ENCODE data around the gene TCAF2.
"Not testable (repeated sequence)": the region's sequence is repeated elsewhere in the genome, so short reads cannot be mapped to it uniquely, and the experiment has no call there.

TCAF2 gene

DNA sequence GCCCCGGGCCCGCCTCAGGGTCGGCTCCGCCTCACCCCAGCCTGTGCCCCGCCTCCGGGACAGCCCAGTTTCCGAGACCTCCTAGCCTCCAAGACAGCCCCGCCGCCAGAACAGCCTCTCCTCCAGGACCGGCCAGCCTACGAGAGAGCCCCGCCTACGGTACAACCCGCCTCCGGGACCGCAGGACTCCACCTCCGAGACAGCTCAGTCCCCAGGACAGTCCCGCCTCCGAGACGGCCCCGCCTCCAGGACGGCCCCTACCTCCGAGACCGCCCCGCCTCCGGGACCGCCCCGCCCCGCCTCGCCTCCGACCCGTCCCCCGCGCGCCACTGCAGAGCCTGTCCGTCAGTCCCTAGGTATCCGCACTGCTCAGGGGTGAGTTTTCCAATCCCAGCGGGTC is at the start of gene TCAF2:
Gene TCAF2 (plus strand): TSS at position 329 of the 400 bp plus-strand sequence.
- not testable (repeated sequence) for H3K27me3 ChIP-seq (ENCODE audit: insufficient read depth, low read length); H3K4me3 ChIP-seq (ENCODE audit: low read depth, low read length); H3K36me3 ChIP-seq (ENCODE audit: insufficient read depth, low read length); H2AFZ ChIP-seq (ENCODE audit: low read length, unreplicated experiment); H3K4me1 ChIP-seq (ENCODE audit: control insufficient read depth, insufficient read depth, low read length, unreplicated experiment); H3K27ac ChIP-seq (ENCODE audit: low read depth, low read length); H3K79me2 ChIP-seq (ENCODE audit: control insufficient read depth, insufficient read depth, low read length, unreplicated experiment)

DNA sequence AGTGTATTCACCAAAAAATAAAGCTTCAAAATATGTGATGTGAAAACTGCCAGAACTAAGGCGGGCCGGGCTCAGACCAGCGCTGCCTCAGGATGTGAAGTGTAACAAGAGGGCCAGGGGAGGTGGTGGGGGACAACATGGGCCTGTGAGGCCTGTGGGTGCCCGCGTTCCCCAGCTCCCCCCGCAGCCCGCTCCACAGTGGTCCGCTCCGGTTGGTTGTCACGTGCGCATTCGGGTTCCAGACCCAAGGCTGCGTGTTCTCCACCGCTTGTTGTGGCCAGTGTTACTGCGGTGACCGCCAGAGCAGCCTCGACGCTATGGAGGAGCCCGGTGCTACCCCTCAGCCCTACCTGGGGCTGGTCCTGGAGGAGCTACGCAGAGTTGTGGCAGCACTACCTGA is 49.3 kb upstream of the TCAF2 start, which contains the start of gene CTAGE15:
Gene CTAGE15 (plus strand): TSS at position 301 of the 400 bp plus-strand sequence. CDS start 17 bp downstream, at position 318.
- not testable (repeated sequence) for H3K79me2 ChIP-seq (ENCODE audit: control insufficient read depth, insufficient read depth, low read length, unreplicated experiment)

DNA sequence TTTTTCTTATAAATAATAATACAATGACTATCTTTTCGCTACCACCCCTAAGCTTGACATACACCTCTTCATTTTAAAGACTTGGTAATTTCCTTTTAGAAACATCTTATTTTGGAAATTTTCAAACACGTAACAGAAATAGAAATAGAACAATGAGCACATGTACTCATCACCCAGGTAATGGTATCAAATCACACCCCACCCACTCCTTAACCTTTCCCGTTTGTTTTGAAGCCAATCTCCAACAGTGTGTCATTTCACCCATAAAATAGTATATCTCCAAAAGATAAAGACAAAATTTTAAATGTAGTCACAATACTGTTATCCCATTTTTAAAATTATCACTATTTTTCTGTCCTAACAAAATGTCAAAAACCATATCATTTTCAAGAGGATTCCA is 32.6 kb upstream of the TCAF2 start:
- not testable (repeated sequence) for H3K27me3 ChIP-seq (ENCODE audit: insufficient read depth, low read length); H3K4me1 ChIP-seq (ENCODE audit: control insufficient read depth, insufficient read depth, low read length, unreplicated experiment); H3K79me2 ChIP-seq (ENCODE audit: control insufficient read depth, insufficient read depth, low read length, unreplicated experiment); H3K27ac ChIP-seq (ENCODE audit: low read depth, low read length); H3K4me3 ChIP-seq (ENCODE audit: low read depth, low read length); H3K36me3 ChIP-seq (ENCODE audit: insufficient read depth, low read length); H2AFZ ChIP-seq (ENCODE audit: low read length, unreplicated experiment)

More for the DNA sequence above, 49.3 kb upstream of the TCAF2 start, which contains the start of gene CTAGE15:
- H3K4me3 ChIP-seq (ENCODE audit: low read depth, low read length); H3K27ac ChIP-seq (ENCODE audit: low read depth, low read length); H2AFZ ChIP-seq (ENCODE audit: low read length, unreplicated experiment); H3K36me3 ChIP-seq (ENCODE audit: insufficient read depth, low read length); H3K27me3 ChIP-seq (ENCODE audit: insufficient read depth, low read length); H3K4me1 ChIP-seq (ENCODE audit: control insufficient read depth, insufficient read depth, low read length, unreplicated experiment): not testable (repeated sequence)

DNA sequence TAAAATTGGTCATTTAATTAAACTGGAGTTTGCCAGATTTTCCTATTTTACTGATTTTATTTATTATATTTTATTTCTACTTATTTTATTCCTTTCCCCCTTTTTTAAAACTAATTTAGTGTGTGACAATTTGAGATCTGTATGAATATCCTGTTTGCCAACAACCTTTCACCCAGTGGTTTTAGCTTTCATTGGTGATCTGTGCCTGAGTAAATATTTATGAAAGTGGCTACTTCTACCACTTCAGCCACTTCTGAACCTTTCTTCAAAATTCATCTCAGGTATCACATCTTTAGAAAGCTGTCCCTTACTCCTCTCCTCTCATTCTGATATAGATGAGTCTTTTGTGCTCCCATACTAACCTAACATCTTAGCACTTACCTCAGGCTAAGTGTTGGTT is 30.9 kb upstream of the TCAF2 start:
- H3K36me3 ChIP-seq (ENCODE audit: insufficient read depth, low read length); H3K4me1 ChIP-seq (ENCODE audit: control insufficient read depth, insufficient read depth, low read length, unreplicated experiment); H3K79me2 ChIP-seq (ENCODE audit: control insufficient read depth, insufficient read depth, low read length, unreplicated experiment); H3K27me3 ChIP-seq (ENCODE audit: insufficient read depth, low read length); H3K27ac ChIP-seq (ENCODE audit: low read depth, low read length); H3K4me3 ChIP-seq (ENCODE audit: low read depth, low read length); H2AFZ ChIP-seq (ENCODE audit: low read length, unreplicated experiment): not testable (repeated sequence)

DNA sequence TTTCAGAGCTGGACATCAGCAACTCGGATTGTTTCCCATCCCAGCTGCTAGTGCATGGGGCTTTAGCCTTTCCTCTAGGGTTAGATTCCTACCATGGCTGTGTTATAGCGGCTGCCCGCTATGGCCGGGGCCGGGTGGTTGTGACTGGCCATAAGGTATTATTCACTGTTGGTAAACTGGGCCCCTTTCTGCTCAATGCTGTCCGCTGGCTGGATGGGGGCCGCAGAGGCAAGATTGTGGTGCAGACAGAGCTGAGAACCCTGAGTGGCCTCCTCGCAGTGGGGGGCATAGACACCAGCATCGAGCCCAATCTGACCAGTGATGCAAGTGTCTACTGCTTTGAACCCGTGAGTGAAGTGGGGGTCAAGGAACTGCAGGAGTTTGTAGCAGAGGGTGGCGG is 22.7 kb upstream of the TCAF2 start:
- H3K4me3 ChIP-seq (ENCODE audit: low read depth, low read length); H2AFZ ChIP-seq (ENCODE audit: low read length, unreplicated experiment); H3K4me1 ChIP-seq (ENCODE audit: control insufficient read depth, insufficient read depth, low read length, unreplicated experiment); H3K36me3 ChIP-seq (ENCODE audit: insufficient read depth, low read length); H3K27me3 ChIP-seq (ENCODE audit: insufficient read depth, low read length); H3K79me2 ChIP-seq (ENCODE audit: control insufficient read depth, insufficient read depth, low read length, unreplicated experiment); H3K27ac ChIP-seq (ENCODE audit: low read depth, low read length): not testable (repeated sequence)

DNA sequence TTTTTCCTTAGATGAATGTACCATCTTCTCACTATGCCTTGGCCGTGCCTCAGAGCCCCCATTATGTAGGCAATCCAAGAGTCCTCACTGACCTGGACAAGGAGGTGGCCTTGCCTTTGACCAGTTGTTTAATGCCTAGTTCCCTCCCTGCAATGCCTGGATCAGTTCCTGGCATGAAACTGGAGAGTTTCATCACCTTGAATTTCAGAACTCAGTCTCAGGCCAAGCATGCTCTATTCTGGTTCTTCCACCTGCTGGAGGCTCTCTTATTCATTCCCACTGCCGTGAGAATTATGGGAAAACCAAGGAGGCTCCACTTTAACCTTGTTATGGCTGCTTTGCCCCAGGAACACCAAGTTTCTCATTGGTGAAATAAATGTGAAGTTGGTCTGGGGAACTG is 17.2 kb upstream of the TCAF2 start:
- H3K4me3 ChIP-seq (ENCODE audit: low read depth, low read length); H3K27me3 ChIP-seq (ENCODE audit: insufficient read depth, low read length); H3K36me3 ChIP-seq (ENCODE audit: insufficient read depth, low read length); H2AFZ ChIP-seq (ENCODE audit: low read length, unreplicated experiment); H3K4me1 ChIP-seq (ENCODE audit: control insufficient read depth, insufficient read depth, low read length, unreplicated experiment); H3K27ac ChIP-seq (ENCODE audit: low read depth, low read length); H3K79me2 ChIP-seq (ENCODE audit: control insufficient read depth, insufficient read depth, low read length, unreplicated experiment): not testable (repeated sequence)

DNA sequence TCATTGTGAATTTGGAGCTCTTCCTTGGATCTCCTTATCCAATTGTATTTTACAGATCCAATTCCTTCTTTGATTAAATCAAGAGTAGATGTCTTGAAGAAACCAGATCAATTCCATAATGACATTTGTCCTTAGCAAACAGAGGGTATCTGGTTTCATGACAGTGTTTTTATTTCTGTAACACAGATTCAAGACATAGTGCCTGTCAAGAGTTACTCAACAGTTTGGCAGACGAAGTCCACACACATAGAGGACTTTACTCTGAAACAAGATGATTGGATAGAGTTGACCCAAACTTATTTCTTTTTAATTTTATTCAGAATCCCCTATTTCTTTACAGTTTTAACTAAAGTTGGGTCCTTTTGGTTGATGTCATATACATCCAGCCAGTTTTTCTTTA is 14.7 kb upstream of the TCAF2 start:
- not testable (repeated sequence) for H3K4me1 ChIP-seq (ENCODE audit: control insufficient read depth, insufficient read depth, low read length, unreplicated experiment); H3K36me3 ChIP-seq (ENCODE audit: insufficient read depth, low read length); H3K27ac ChIP-seq (ENCODE audit: low read depth, low read length); H3K79me2 ChIP-seq (ENCODE audit: control insufficient read depth, insufficient read depth, low read length, unreplicated experiment); H2AFZ ChIP-seq (ENCODE audit: low read length, unreplicated experiment); H3K4me3 ChIP-seq (ENCODE audit: low read depth, low read length); H3K27me3 ChIP-seq (ENCODE audit: insufficient read depth, low read length)

DNA sequence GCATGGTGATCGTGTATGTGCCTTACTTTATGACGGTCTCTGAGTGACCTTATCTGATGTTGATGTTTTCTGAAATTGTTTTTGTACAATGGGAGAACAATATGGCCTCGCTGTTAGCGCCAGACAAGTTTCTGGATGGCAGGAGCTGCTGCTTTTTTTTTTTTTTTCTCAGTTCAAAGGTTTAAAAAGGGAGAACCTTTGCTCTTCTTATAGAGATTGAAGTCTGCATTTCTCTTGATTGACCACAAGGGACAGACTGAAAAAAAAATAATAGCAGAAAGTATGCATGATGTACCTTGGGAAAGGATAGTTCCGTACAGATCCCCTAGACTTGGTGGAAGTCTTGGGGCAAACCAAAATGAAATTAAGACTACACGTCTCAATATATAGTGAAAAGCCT is 5.2 kb upstream of the TCAF2 start:
- H3K36me3 ChIP-seq (ENCODE audit: insufficient read depth, low read length); H3K4me1 ChIP-seq (ENCODE audit: control insufficient read depth, insufficient read depth, low read length, unreplicated experiment); H2AFZ ChIP-seq (ENCODE audit: low read length, unreplicated experiment); H3K79me2 ChIP-seq (ENCODE audit: control insufficient read depth, insufficient read depth, low read length, unreplicated experiment); H3K4me3 ChIP-seq (ENCODE audit: low read depth, low read length); H3K27ac ChIP-seq (ENCODE audit: low read depth, low read length); H3K27me3 ChIP-seq (ENCODE audit: insufficient read depth, low read length): not testable (repeated sequence)

DNA sequence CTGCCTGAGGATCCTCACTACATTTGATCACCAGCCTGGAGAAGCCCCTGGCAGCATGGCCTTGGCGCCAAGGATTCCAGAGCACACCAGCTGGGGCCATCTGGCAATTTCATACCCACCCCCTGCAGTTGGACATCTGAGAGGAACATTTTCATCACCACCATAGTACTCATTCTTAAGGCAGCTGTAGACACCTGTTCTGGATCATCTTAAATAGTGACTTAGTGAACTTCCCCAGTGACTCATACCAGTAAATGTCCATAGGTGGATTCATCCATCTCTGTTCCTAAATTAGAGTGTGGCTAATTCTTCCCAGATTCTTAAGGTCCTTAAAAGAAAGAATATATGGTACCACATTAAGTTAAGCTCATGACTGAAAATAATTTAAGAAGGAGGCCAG is 3.6 kb upstream of the TCAF2 start:
- H3K27ac ChIP-seq (ENCODE audit: low read depth, low read length); H3K4me3 ChIP-seq (ENCODE audit: low read depth, low read length); H3K36me3 ChIP-seq (ENCODE audit: insufficient read depth, low read length); H3K27me3 ChIP-seq (ENCODE audit: insufficient read depth, low read length); H3K79me2 ChIP-seq (ENCODE audit: control insufficient read depth, insufficient read depth, low read length, unreplicated experiment); H3K4me1 ChIP-seq (ENCODE audit: control insufficient read depth, insufficient read depth, low read length, unreplicated experiment); H2AFZ ChIP-seq (ENCODE audit: low read length, unreplicated experiment): not testable (repeated sequence)

DNA sequence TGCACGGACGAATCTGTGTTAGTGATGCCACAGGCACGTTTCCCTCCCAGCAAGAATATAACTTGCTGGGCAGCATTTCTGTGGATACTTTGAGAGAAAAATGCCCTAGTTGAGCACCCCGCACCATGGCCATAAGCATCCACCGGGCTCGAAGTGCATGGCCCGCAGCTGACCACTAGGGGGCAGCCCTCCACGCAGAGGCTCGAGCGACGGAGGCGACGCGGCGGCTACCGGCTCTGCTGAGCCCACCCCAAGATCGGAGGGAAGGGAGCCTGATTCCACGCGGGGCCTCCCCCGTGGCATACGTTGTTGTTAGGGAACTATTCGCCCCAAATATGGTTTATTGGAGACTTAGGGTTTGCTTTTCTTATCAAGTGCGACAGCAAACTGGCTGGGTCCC is 716 bp upstream of the TCAF2 start:
- H3K4me3 ChIP-seq (ENCODE audit: low read depth, low read length); H3K27ac ChIP-seq (ENCODE audit: low read depth, low read length); H3K79me2 ChIP-seq (ENCODE audit: control insufficient read depth, insufficient read depth, low read length, unreplicated experiment); H3K4me1 ChIP-seq (ENCODE audit: control insufficient read depth, insufficient read depth, low read length, unreplicated experiment); H3K36me3 ChIP-seq (ENCODE audit: insufficient read depth, low read length); H2AFZ ChIP-seq (ENCODE audit: low read length, unreplicated experiment); H3K27me3 ChIP-seq (ENCODE audit: insufficient read depth, low read length): not testable (repeated sequence)

DNA sequence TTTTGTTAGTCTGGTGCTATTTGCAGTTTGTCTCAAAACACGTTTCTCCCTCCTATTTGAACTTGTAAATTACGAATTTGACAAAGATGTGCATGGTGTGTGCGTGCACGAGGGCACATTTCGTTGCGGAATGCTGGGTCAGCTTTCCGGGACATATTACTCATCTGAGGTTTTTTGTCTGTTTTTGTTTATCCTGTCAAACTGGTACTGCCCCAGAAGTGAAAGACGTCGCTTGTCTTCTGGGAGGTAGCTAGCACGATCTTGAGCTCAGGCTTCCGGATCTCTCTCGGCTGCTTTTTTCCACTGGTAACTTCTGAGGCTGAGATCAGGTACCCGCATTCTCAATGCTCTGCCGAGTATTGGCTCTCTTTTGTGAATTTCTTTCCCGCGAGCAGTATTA is 401 bp downstream of the TCAF2 start:
- not testable (repeated sequence) for H3K79me2 ChIP-seq (ENCODE audit: control insufficient read depth, insufficient read depth, low read length, unreplicated experiment); H3K4me3 ChIP-seq (ENCODE audit: low read depth, low read length); H2AFZ ChIP-seq (ENCODE audit: low read length, unreplicated experiment); H3K36me3 ChIP-seq (ENCODE audit: insufficient read depth, low read length); H3K27ac ChIP-seq (ENCODE audit: low read depth, low read length); H3K4me1 ChIP-seq (ENCODE audit: control insufficient read depth, insufficient read depth, low read length, unreplicated experiment); H3K27me3 ChIP-seq (ENCODE audit: insufficient read depth, low read length)

DNA sequence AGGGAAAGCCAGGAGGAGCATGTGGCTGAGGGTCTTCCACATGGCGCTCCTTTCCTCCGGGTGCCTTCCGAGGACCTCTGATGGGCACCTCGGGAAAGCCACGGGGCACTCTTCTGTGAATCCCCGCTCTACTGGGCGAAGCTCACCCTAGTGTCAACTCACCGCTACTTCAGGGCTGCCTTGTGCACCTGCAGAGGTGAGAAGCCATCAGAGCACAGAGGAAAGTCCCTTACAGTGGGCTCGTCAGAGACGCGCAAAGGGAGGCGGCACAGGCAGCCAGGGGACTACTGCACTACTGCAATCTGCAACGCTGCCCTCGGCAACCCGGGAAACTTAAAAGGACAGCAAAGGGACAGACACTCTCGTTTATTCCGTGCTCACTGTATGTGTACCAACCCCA is 1.4 kb downstream of the TCAF2 start:
- H3K4me1 ChIP-seq (ENCODE audit: control insufficient read depth, insufficient read depth, low read length, unreplicated experiment); H3K27me3 ChIP-seq (ENCODE audit: insufficient read depth, low read length); H3K4me3 ChIP-seq (ENCODE audit: low read depth, low read length): not testable (repeated sequence)

More for the DNA sequence above, 1.4 kb downstream of the TCAF2 start:
- H3K36me3 ChIP-seq (ENCODE audit: insufficient read depth, low read length); H3K27ac ChIP-seq (ENCODE audit: low read depth, low read length); H2AFZ ChIP-seq (ENCODE audit: low read length, unreplicated experiment); H3K79me2 ChIP-seq (ENCODE audit: control insufficient read depth, insufficient read depth, low read length, unreplicated experiment): not testable (repeated sequence)

Data from ACC112 (cell line).